Upper lobe of right lung (tissue), 1 donor: ENCODE results near the gene SUGCT. TPM values are rescaled to one million over a fixed set of nuclear protein-coding genes. Genes with fewer than 3 reads are reported as not detected.

ENCODE experiments used
- ATAC-seq: fragments of 200-7000 bp; cut with Tn5 transposase; one replicate; pipeline ENCODE4 v1.9.1; 2020; ENCODE audit warnings: mild to moderate bottlenecking, moderate library complexity
- DNase-seq: peaks from one replicate; pipeline ENCODE4 v3.0.0-alpha.2; 2020
- H3K27ac ChIP-seq: fragments of 200-600 bp; one replicate; pipeline ENCODE4 v1.8.0; 2022
- H3K27me3 ChIP-seq: fragments of 200-600 bp; one replicate; pipeline ENCODE4 v1.8.0; 2022; ENCODE audit warnings: mild to moderate bottlenecking
- H3K36me3 ChIP-seq: fragments of 200-600 bp; one replicate; pipeline ENCODE4 v1.8.0; 2022
- H3K4me1 ChIP-seq: fragments of 200-600 bp; one replicate; pipeline ENCODE4 v1.8.0; 2022
- H3K4me3 ChIP-seq: fragments of 200-600 bp; one replicate; pipeline ENCODE4 v1.8.0; 2022; ENCODE audit warnings: mild to moderate bottlenecking
- H3K9me3 ChIP-seq: fragments of 200-600 bp; one replicate; pipeline ENCODE4 v1.8.0; 2022
- CTCF ChIP-seq: fragments of 200-600 bp; IDR thresholded peaks from one replicate; pipeline ENCODE4 v1.8.0; 2022; ENCODE audit warnings: antibody characterized with exemption
- intact Hi-C: fragments of 100-400 bp; cut with DNase I; formaldehyde crosslinking; loops from one replicate; pipeline ENCODE4 v1.11.0; 2022
- total RNA-seq: library from RNA; stranded (reverse); fragmentation: NEBNext Ultra II Directional; extraction: Animal tissue kit (Norgen Biotek cat#: 25700); gene quantifications from one replicate; pipeline ENCODE4 v1.2.1, GENCODE V29; 2021
- donor health status: DM: no; HTN: yes; CAD: no; lungs with severe emphysema.

The SUGCT gene
- total RNA-seq, 1 donor from 2014 or later, result 4.1 TPM

- no peaks in the 10 kb centered on the region for H3K36me3 ChIP-seq
- H3K4me1 ChIP-seq, result no peaks in the 10 kb centered on the region
- H3K27ac ChIP-seq, result no peak overlapping the region
- TF ChIP-seq CTCF, result no peak
- H3K9me3 ChIP-seq, result no peaks in the 10 kb centered on the region
- intact Hi-C loops, result no loop called here
- DNase-seq, result no peak
- H3K27me3 ChIP-seq, result no peaks in the 10 kb centered on the region
- H3K4me3 ChIP-seq, result no peak overlapping the region
- ATAC-seq, result no peak
Measured at GRCh38 chr7:40332516-40332915, 197.7 kb downstream of the SUGCT start.

GRCh38 chr7:40341836-40342235 is 207.0 kb downstream of the SUGCT start:
- H3K36me3 ChIP-seq, result no peaks in the 10 kb centered on the region
- no peak overlapping the region for H3K4me3 ChIP-seq
- H3K4me1 ChIP-seq, result no peaks in the 10 kb centered on the region
- no peak overlapping the region for H3K27ac ChIP-seq
- ATAC-seq, result no peak
- no peak for DNase-seq
- H3K9me3 ChIP-seq, result no peaks in the 10 kb centered on the region
- intact Hi-C loops, result no loop called here
- no peaks in the 10 kb centered on the region for H3K27me3 ChIP-seq
- no peak for TF ChIP-seq CTCF

GRCh38 chr7:40346554-40346953 is 211.7 kb downstream of the SUGCT start:
- no peak for ATAC-seq
- intact Hi-C loops, result no loop called here
- no peak for TF ChIP-seq CTCF
- H3K4me3 ChIP-seq, result no peak overlapping the region
- no peaks in the 10 kb centered on the region for H3K36me3 ChIP-seq
- DNase-seq, result no peak
- H3K27me3 ChIP-seq, result no peaks in the 10 kb centered on the region
- H3K27ac ChIP-seq, result no peak overlapping the region
- H3K4me1 ChIP-seq, result no peaks in the 10 kb centered on the region
- no peaks in the 10 kb centered on the region for H3K9me3 ChIP-seq

- intact Hi-C loops, result no loop called here
- no peaks in the 10 kb centered on the region for H3K27me3 ChIP-seq
- TF ChIP-seq CTCF, result no peak
Measured at GRCh38 chr7:40348126-40348728, 213.4 kb downstream of the SUGCT start.

GRCh38 chr7:40350100-40350499 is 215.3 kb downstream of the SUGCT start:
- Histone ChIP-seq H3K27ac (no peak overlapping the region), H3K27me3 (no peaks in the 10 kb centered on the region), H3K4me3 (no peak overlapping the region), H3K4me1 (no peaks in the 10 kb centered on the region), H3K9me3 (no peaks in the 10 kb centered on the region), H3K36me3 (no peaks in the 10 kb centered on the region)
- no peak for DNase-seq
- intact Hi-C loops, result no loop called here
- TF ChIP-seq CTCF, result no peak
- ATAC-seq, result no peak

More at GRCh38 chr7:40348126-40348728, 213.4 kb downstream of the SUGCT start:
- no peak overlapping the region for H3K27ac ChIP-seq
- DNase-seq (no peak), ATAC-seq (no peak)
- H3K4me3 ChIP-seq, result no peak overlapping the region
- H3K4me1 ChIP-seq, result no peaks in the 10 kb centered on the region
- H3K9me3 ChIP-seq, result no peaks in the 10 kb centered on the region
- no peaks in the 10 kb centered on the region for H3K36me3 ChIP-seq

- Histone ChIP-seq H3K4me1 (no peaks in the 10 kb centered on the region), H3K9me3 (no peaks in the 10 kb centered on the region), H3K36me3 (no peaks in the 10 kb centered on the region), H3K27ac (no peak overlapping the region), H3K4me3 (no peak overlapping the region), H3K27me3 (no peaks in the 10 kb centered on the region)
- DNase-seq, result no peak
- intact Hi-C loops, result no loop called here
- ATAC-seq, result no peak
- TF ChIP-seq CTCF, result no peak
Measured at GRCh38 chr7:40354711-40355110, 219.9 kb downstream of the SUGCT start.
